HCT116 (cell line): Measurements from ENCODE around the gene ELOB. TPM values are rescaled to one million over a fixed set of nuclear protein-coding genes. Genes with fewer than 3 reads are reported as not detected.

Experiments used
- ATAC-seq: fragments of 200-7000 bp; cut with Tn5 transposase; 2 replicates; pipeline ENCODE4 v1.9.1; 2020; ENCODE audit warnings: mild to moderate bottlenecking, moderate library complexity
- BruUV-seq: library from RNA; stranded (reverse); fragments of 400-500 nt; replicated peaks from 2 replicates; lab custom pipeline; 2021; lab: Mats Ljungman, UMichigan
- CTCF ChIA-PET: fragments of 300-600 bp; sonication (Branson Sonifier 250); formaldehyde crosslinking; loops from one replicate; lab custom pipeline; 2021; ENCODE audit warnings: antibody characterized with exemption; lab: Charles Lee
- POLR2A ChIA-PET: fragments of 300-600, 350-600 bp; sonication (Branson Sonifier 250); formaldehyde crosslinking; loops from one replicate; lab custom pipeline; 2021; ENCODE audit warnings: antibody characterized with exemption; lab: Charles Lee
- RAD21 ChIA-PET, 2 experiments: fragments of 300-600 bp; sonication (Branson Sonifier 250); formaldehyde crosslinking; loops; one replicate each; lab custom pipeline; 2023; ENCODE audit warnings: low total read pairs in 2 of 2; ENCODE audit not compliant: uncharacterized antibody in 2 of 2, unreplicated experiment in 2 of 2, low non-redundant PET in 1 of 2; lab: Charles Lee
- DNase-seq: peaks from one replicate; pipeline ENCODE4 v3.0.0-alpha.2; 2010; ENCODE audit warnings: low read depth, low spot score
- H2AFZ ChIP-seq: fragments of 200-600 bp; shearing (Covaris generic), sonication (generic); 2 replicates; pipeline ENCODE4 v1.6.1; 2017; ENCODE audit warnings: low read depth, mixed run types, mixed read lengths, antibody characterized with exemption, low read length; ENCODE audit not compliant: poor library complexity, severe bottlenecking
- H3K27ac ChIP-seq: 2 replicates; pipeline ENCODE4 v1.5.1; 2012; ENCODE audit warnings: low read depth, low read length
- H3K27me3 ChIP-seq: fragments of 200-600 bp; sonication (generic); 2 replicates; pipeline ENCODE4 v1.6.1; 2016; ENCODE audit warnings: mixed run types, low read length, mixed read lengths; ENCODE audit not compliant: insufficient read depth
- H3K36me3 ChIP-seq, 2 experiments: fragments of 200-500 bp in 1 of 2; fragments of 200-600 bp in 1 of 2; sonication (Bioruptor generic) in 1 of 2; sonication (generic) in 1 of 2; 2 replicates each; pipeline versions ENCODE4 v1.5.1 to v1.6.1; 2014 to 2016; ENCODE audit warnings: low read length in 2 of 2, inconsistent platforms in 1 of 2, mixed read lengths in 1 of 2, mixed run types in 1 of 2; ENCODE audit not compliant: insufficient read depth in 2 of 2, control insufficient read depth in 1 of 2
- H3K4me1 ChIP-seq, 2 experiments: fragments of 200-600 bp in 1 of 2; sonication (generic) in 1 of 2; 2 replicates each; pipeline versions ENCODE4 v1.5.1 to v1.6.1; 2012 to 2017; ENCODE audit warnings: low read length in 2 of 2, inconsistent platforms in 1 of 2, mild to moderate bottlenecking in 1 of 2, mixed read lengths in 1 of 2, mixed run types in 1 of 2, moderate library complexity in 1 of 2; ENCODE audit not compliant: insufficient read depth in 2 of 2, control insufficient read depth in 1 of 2
- H3K4me2 ChIP-seq: fragments of 200-600 bp; sonication (generic); 2 replicates; pipeline ENCODE4 v1.6.1; 2017; ENCODE audit warnings: mixed run types, low read length, mixed read lengths
- H3K4me3 ChIP-seq, 2 experiments: fragments of 200-600 bp in 1 of 2; sonication (generic) in 1 of 2; replicated peaks in 1 of 2; 2 replicates each; pipeline ENCODE4 v1.5.1; 2011 to 2016; ENCODE audit warnings: low read length in 2 of 2, control low read depth in 1 of 2, low read depth in 1 of 2, mild to moderate bottlenecking in 1 of 2, mixed read lengths in 1 of 2, mixed run types in 1 of 2
- H3K79me2 ChIP-seq: fragments of 200-600 bp; sonication (generic); 2 replicates; pipeline ENCODE4 v1.6.1; 2017; ENCODE audit warnings: mild to moderate bottlenecking, mixed run types, low read length, moderate library complexity, mixed read lengths; ENCODE audit not compliant: insufficient read depth
- H3K9ac ChIP-seq: fragments of 200-600 bp; sonication (generic); 2 replicates; pipeline ENCODE4 v1.6.1; 2016; ENCODE audit warnings: low read length, mixed read lengths
- H3K9me2 ChIP-seq: fragments of 200-600 bp; sonication (generic), shearing (Covaris generic); 2 replicates; pipeline ENCODE4 v1.6.1; 2017; ENCODE audit warnings: mixed run types, mild to moderate bottlenecking, moderate library complexity; ENCODE audit not compliant: insufficient read depth
- H3K9me3 ChIP-seq, 2 experiments: fragments of 200-500 bp in 1 of 2; fragments of 200-600 bp in 1 of 2; sonication (Bioruptor generic) in 1 of 2; sonication (generic) in 1 of 2; 2 replicates each; pipeline ENCODE4 v1.6.1; 2014 to 2017; ENCODE audit warnings: low read length in 2 of 2, mixed read lengths in 2 of 2, inconsistent platforms in 1 of 2, low read depth in 1 of 2, mild to moderate bottlenecking in 1 of 2, mixed run types in 1 of 2, moderate library complexity in 1 of 2; ENCODE audit not compliant: control insufficient read depth in 1 of 2, insufficient read depth in 1 of 2
- H4K20me1 ChIP-seq: fragments of 200-600 bp; sonication (generic), shearing (Covaris generic); 2 replicates; pipeline ENCODE4 v1.6.1; 2017; ENCODE audit warnings: mixed run types, mild to moderate bottlenecking, moderate library complexity; ENCODE audit not compliant: insufficient read depth
- CTCF ChIP-seq, 3 experiments: fragments of 200-600 bp in 1 of 3; sonication (generic) in 1 of 3; IDR thresholded peaks in 2 of 3; conservative IDR thresholded peaks in 1 of 3; 2 replicates each; pipeline ENCODE4 v1.5.1; 2012 to 2017; ENCODE audit warnings: low read depth in 2 of 3, low read length in 2 of 3, antibody characterized with exemption in 1 of 3, borderline replicate concordance in 1 of 3, control low read depth in 1 of 3, mild to moderate bottlenecking in 1 of 3, mixed read lengths in 1 of 3, mixed run types in 1 of 3, moderate library complexity in 1 of 3; ENCODE audit not compliant: insufficient read depth in 1 of 3
- ELF1 ChIP-seq: IDR thresholded peaks from 2 replicates; pipeline ENCODE4 v1.6.1; 2012; ENCODE audit warnings: low read depth, borderline replicate concordance
- EZH2 ChIP-seq: fragments of 200-600 bp; sonication (generic); IDR thresholded peaks from 2 replicates; pipeline ENCODE4 v1.6.1; 2017; ENCODE audit warnings: antibody characterized with exemption, mixed run types
- FOSL1 ChIP-seq: IDR thresholded peaks from 2 replicates; pipeline ENCODE4 v1.6.1; 2012; ENCODE audit warnings: low read depth
- JUND ChIP-seq: IDR thresholded peaks from 2 replicates; pipeline ENCODE4 v1.6.1; 2012
- POLR2A ChIP-seq: IDR thresholded peaks from 2 replicates; pipeline ENCODE4 v1.7.0; 2011; ENCODE audit warnings: borderline replicate concordance; ENCODE audit not compliant: insufficient read depth, insufficient read length; ENCODE audit errors: extremely low read depth
- RAD21 ChIP-seq: IDR thresholded peaks from 2 replicates; pipeline ENCODE4 v1.6.1; 2012; ENCODE audit warnings: low read depth, mild to moderate bottlenecking
- SIN3A ChIP-seq: IDR thresholded peaks from 2 replicates; pipeline ENCODE4 v1.6.1; 2012; ENCODE audit warnings: low read depth
- SP1 ChIP-seq: IDR thresholded peaks from 2 replicates; pipeline ENCODE4 v1.6.1; 2012; ENCODE audit warnings: low read depth
- YY1 ChIP-seq: IDR thresholded peaks from 2 replicates; pipeline ENCODE4 v1.6.1; 2011; ENCODE audit warnings: low read length, low read depth, moderate library complexity, mild to moderate bottlenecking; ENCODE audit not compliant: insufficient replicate concordance; ENCODE audit errors: extremely low read depth
- ZNF274 ChIP-seq: fragments of 200-500 bp; sonication (Bioruptor generic); IDR thresholded peaks from 2 replicates; pipeline ENCODE4 v1.6.1; 2014; ENCODE audit warnings: mild to moderate bottlenecking, low read depth, low read length, inconsistent platforms
- intact Hi-C: fragments of 100-400 bp; cut with micrococcal nuclease; formaldehyde crosslinking; loops from 2 replicates; pipeline ENCODE4 v1.10.0; 2022
- total RNA-seq: library from RNA; stranded (reverse); gene quantifications from one replicate; pipeline ENCODE4 v1.2.1, GENCODE V29; 2021; ENCODE audit not compliant: unreplicated experiment

ELOB gene
- total RNA-seq, 1 experiment from 2014 or later, result 239 TPM

- ChIA-PET CTCF (no interaction called here), POLR2A (no interaction called here), RAD21 (no interaction called here)
- ATAC-seq, result no peak
- Histone ChIP-seq H3K27me3 (no peaks in the 10 kb centered on the region), H3K9me2 (no peaks in the 10 kb centered on the region), H3K9me3 (no peaks in the 10 kb centered on the region), H4K20me1 (no peaks in the 10 kb centered on the region), H3K9ac (no peak overlapping the region), H3K79me2 (no peaks in the 10 kb centered on the region), H3K4me1 (no peaks in the 10 kb centered on the region), H3K4me2 (no peak overlapping the region), H3K27ac (no peak overlapping the region), H3K36me3 (no peaks in the 10 kb centered on the region), H2AFZ (no peak overlapping the region), H3K4me3 (no peak overlapping the region)
- no TSS peak for BruUV-seq
- TF ChIP-seq ZNF274 (no peak), YY1 (no peak), SP1 (no peak), ELF1 (no peak), SIN3A (no peak), EZH2 (no peak), FOSL1 (no peak), RAD21 (no peak), JUND (no peak), POLR2A (no peak), CTCF (IDR thresholded peaks at IDR 0.05 in 2 of 3, conservative IDR thresholded peaks at IDR 0.05 in 1 of 3; ENCODE audit: borderline replicate concordance in 1 of 3, insufficient read depth in 1 of 3, low read depth in 2 of 3, low read length in 2 of 3) (no peak)
- no peak for DNase-seq
- intact Hi-C loops, result no loop called here
These were observed 47.5 kb upstream of the ELOB start for GRCh38 chr16:2824626-2825025.
